HUES64 (cell line): ENCODE results near the gene TAGLN2.

Experiments used
- H3K27ac ChIP-seq: 2 replicates; pipeline ENCODE4 v1.7.0; 2013; ENCODE audit warnings: low read depth, low read length, inconsistent platforms
- H3K27me3 ChIP-seq: 2 replicates; pipeline ENCODE4 v1.6.1; 2013; ENCODE audit warnings: mild to moderate bottlenecking, low read length; ENCODE audit not compliant: insufficient read depth
- H3K36me3 ChIP-seq: 2 replicates; pipeline ENCODE4 v1.6.1; 2013; ENCODE audit warnings: mild to moderate bottlenecking, low read length; ENCODE audit not compliant: insufficient read depth
- H3K4me1 ChIP-seq: 2 replicates; pipeline ENCODE4 v1.6.1; 2013; ENCODE audit warnings: mild to moderate bottlenecking, low read length, moderate library complexity; ENCODE audit not compliant: insufficient read depth
- H3K4me3 ChIP-seq: 2 replicates; pipeline ENCODE4 v1.5.1; 2013; ENCODE audit warnings: mild to moderate bottlenecking, low read length, moderate library complexity
- H3K9ac ChIP-seq: 2 replicates; pipeline ENCODE4 v1.6.1; 2013; ENCODE audit warnings: mild to moderate bottlenecking, low read depth, low read length
- H3K9me3 ChIP-seq: 2 replicates; pipeline ENCODE4 v1.6.1; 2013; ENCODE audit warnings: low read depth, low read length; ENCODE audit not compliant: insufficient read depth
- WGBS: fragments of 150-250, 120-280 bp; methylation state at CpG from one replicate; pipeline ENCODE4 v1.1.7; 2013; ENCODE audit warnings: missing lambda C conversion rate; 5-methylcytosine and 5-hydroxymethylcytosine counted together

Gene TAGLN2

GRCh38 chr1:159881622-159882526 is 43.4 kb downstream of the TAGLN2 start:
- 87% methylated on average over 6 of the region's 6 CpGs for WGBS
- H3K4me3 ChIP-seq: no peak overlapping the region
- no peak overlapping the region for H3K27ac ChIP-seq
- no peaks in the 10 kb centered on the region for H3K36me3 ChIP-seq
- H3K4me1 ChIP-seq: peaks cover 6% of the 10 kb centered on the region; the same call in 1 of the 2 replicates
- no peak overlapping the region for H3K9ac ChIP-seq
- no peaks in the 10 kb centered on the region for H3K27me3 ChIP-seq
- no peaks in the 10 kb centered on the region for H3K9me3 ChIP-seq

GRCh38 chr1:159880430-159880829 is 44.9 kb downstream of the TAGLN2 start:
- H3K36me3 ChIP-seq: no peaks in the 10 kb centered on the region
- 91% methylated on average over 3 of the region's 3 CpGs for WGBS
- H3K9me3 ChIP-seq: no peaks in the 10 kb centered on the region
- H3K27ac ChIP-seq: no peak overlapping the region
- no peak overlapping the region for H3K4me3 ChIP-seq
- H3K4me1 ChIP-seq: peaks cover 6% of the 10 kb centered on the region; the same call in 1 of the 2 replicates
- no peak overlapping the region for H3K9ac ChIP-seq
- no peaks in the 10 kb centered on the region for H3K27me3 ChIP-seq

- WGBS: 95% methylated on average over 4 of the region's 4 CpGs
- no peak overlapping the region for H3K9ac ChIP-seq
- H3K27me3 ChIP-seq: no peaks in the 10 kb centered on the region
- peaks cover 6% of the 10 kb centered on the region; the same call in 1 of the 2 replicates for H3K4me1 ChIP-seq
- no peak overlapping the region for H3K27ac ChIP-seq
- no peaks in the 10 kb centered on the region for H3K36me3 ChIP-seq
- H3K9me3 ChIP-seq: no peaks in the 10 kb centered on the region
- no peak overlapping the region for H3K4me3 ChIP-seq
These were observed 45.3 kb downstream of the TAGLN2 start for GRCh38 chr1:159879977-159880376.

GRCh38 chr1:159879136-159879535 is 46.2 kb downstream of the TAGLN2 start:
- Histone ChIP-seq H3K36me3 (no peaks in the 10 kb centered on the region), H3K27me3 (no peaks in the 10 kb centered on the region), H3K27ac (no peak overlapping the region), H3K4me3 (no peak overlapping the region), H3K9me3 (no peaks in the 10 kb centered on the region), H3K4me1 (peaks cover 6% of the 10 kb centered on the region; the same call in 1 of the 2 replicates), H3K9ac (no peak overlapping the region)
- WGBS: 93% methylated on average over 3 of the region's 3 CpGs

- no peak overlapping the region for H3K9ac ChIP-seq
- no peaks in the 10 kb centered on the region for H3K9me3 ChIP-seq
- H3K4me3 ChIP-seq: no peak overlapping the region
- WGBS: 97% methylated on average over 6 of the region's 6 CpGs
- no peaks in the 10 kb centered on the region for H3K36me3 ChIP-seq
- H3K4me1 ChIP-seq: peaks cover 6% of the 10 kb centered on the region; the same call in 1 of the 2 replicates
- H3K27me3 ChIP-seq: no peaks in the 10 kb centered on the region
- no peak overlapping the region for H3K27ac ChIP-seq
These were observed 47.4 kb downstream of the TAGLN2 start for GRCh38 chr1:159877695-159878444.

- H3K9me3 ChIP-seq: no peaks in the 10 kb centered on the region
- 93% methylated on average over 4 of the region's 4 CpGs for WGBS
- H3K36me3 ChIP-seq: no peaks in the 10 kb centered on the region
- no peak overlapping the region for H3K27ac ChIP-seq
- no peaks in the 10 kb centered on the region for H3K27me3 ChIP-seq
- H3K4me1 ChIP-seq: no peaks in the 10 kb centered on the region; the same call in 1 of the 2 replicates
- H3K4me3 ChIP-seq: no peak overlapping the region
- H3K9ac ChIP-seq: no peak overlapping the region
These were observed 51.7 kb downstream of the TAGLN2 start for GRCh38 chr1:159873530-159874143.

GRCh38 chr1:159872891-159873290 is 52.4 kb downstream of the TAGLN2 start:
- 90% methylated on average over 14 of the region's 15 CpGs for WGBS
- no peaks in the 10 kb centered on the region for H3K36me3 ChIP-seq

GRCh38 chr1:159870704-159871103 is 54.6 kb downstream of the TAGLN2 start:
- H3K36me3 ChIP-seq: no peaks in the 10 kb centered on the region
- H3K4me3 ChIP-seq: no peak overlapping the region
- H3K4me1 ChIP-seq: no peaks in the 10 kb centered on the region; the same call in 1 of the 2 replicates
- no peak overlapping the region for H3K27ac ChIP-seq
- WGBS: 91% methylated on average over 5 of the region's 5 CpGs
- no peaks in the 10 kb centered on the region for H3K9me3 ChIP-seq
- H3K27me3 ChIP-seq: no peaks in the 10 kb centered on the region
- H3K9ac ChIP-seq: no peak overlapping the region

More at GRCh38 chr1:159872891-159873290, 52.4 kb downstream of the TAGLN2 start:
- Histone ChIP-seq H3K4me1 (no peaks in the 10 kb centered on the region; the same call in 1 of the 2 replicates), H3K9me3 (no peaks in the 10 kb centered on the region), H3K9ac (no peak overlapping the region), H3K27me3 (no peaks in the 10 kb centered on the region), H3K4me3 (no peak overlapping the region), H3K27ac (no peak overlapping the region)

- Histone ChIP-seq H3K27me3 (no peaks in the 10 kb centered on the region), H3K4me1 (no peaks in the 10 kb centered on the region; the same call in 1 of the 2 replicates), H3K9me3 (no peaks in the 10 kb centered on the region), H3K4me3 (no peak overlapping the region), H3K9ac (no peak overlapping the region), H3K27ac (no peak overlapping the region), H3K36me3 (no peaks in the 10 kb centered on the region)
- no CpG with 5 or more reads among the region's 1 CpG for WGBS
These were observed 55.7 kb downstream of the TAGLN2 start for GRCh38 chr1:159869607-159870006.

GRCh38 chr1:159869173-159869572 is 56.1 kb downstream of the TAGLN2 start:
- H3K36me3 ChIP-seq: no peaks in the 10 kb centered on the region
- no peaks in the 10 kb centered on the region for H3K9me3 ChIP-seq
- no peak overlapping the region for H3K4me3 ChIP-seq
- no peak overlapping the region for H3K9ac ChIP-seq
- H3K27me3 ChIP-seq: no peaks in the 10 kb centered on the region
- no peaks in the 10 kb centered on the region; the same call in 1 of the 2 replicates for H3K4me1 ChIP-seq
- H3K27ac ChIP-seq: no peak overlapping the region
- 62% methylated on average over 4 of the region's 4 CpGs for WGBS

- WGBS: 76% methylated on average over 3 of the region's 3 CpGs
- Histone ChIP-seq H3K36me3 (no peaks in the 10 kb centered on the region), H3K9me3 (no peaks in the 10 kb centered on the region), H3K27me3 (no peaks in the 10 kb centered on the region), H3K4me3 (no peak overlapping the region), H3K4me1 (no peaks in the 10 kb centered on the region; the same call in 1 of the 2 replicates), H3K9ac (no peak overlapping the region), H3K27ac (no peak overlapping the region)
These were observed 56.5 kb downstream of the TAGLN2 start for GRCh38 chr1:159868766-159869165.
